SIG-M5 (cell line): Measurements from ENCODE around the gene FAM8A1.
"Not testable (repeated sequence)": the region's sequence is repeated elsewhere in the genome, so short reads cannot be mapped to it uniquely, and the experiment has no call there.

ENCODE experiments used
- DNase-seq: peaks from one replicate; lab custom pipeline; 2025; lab: John Stamatoyannopoulos, UW

FAM8A1 gene, protein sequence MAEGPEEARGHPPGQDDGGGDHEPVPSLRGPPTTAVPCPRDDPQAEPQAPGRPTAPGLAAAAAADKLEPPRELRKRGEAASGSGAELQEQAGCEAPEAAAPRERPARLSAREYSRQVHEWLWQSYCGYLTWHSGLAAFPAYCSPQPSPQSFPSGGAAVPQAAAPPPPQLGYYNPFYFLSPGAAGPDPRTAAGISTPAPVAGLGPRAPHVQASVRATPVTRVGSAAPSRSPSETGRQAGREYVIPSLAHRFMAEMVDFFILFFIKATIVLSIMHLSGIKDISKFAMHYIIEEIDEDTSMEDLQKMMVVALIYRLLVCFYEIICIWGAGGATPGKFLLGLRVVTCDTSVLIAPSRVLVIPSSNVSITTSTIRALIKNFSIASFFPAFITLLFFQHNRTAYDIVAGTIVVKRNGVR

DNA sequence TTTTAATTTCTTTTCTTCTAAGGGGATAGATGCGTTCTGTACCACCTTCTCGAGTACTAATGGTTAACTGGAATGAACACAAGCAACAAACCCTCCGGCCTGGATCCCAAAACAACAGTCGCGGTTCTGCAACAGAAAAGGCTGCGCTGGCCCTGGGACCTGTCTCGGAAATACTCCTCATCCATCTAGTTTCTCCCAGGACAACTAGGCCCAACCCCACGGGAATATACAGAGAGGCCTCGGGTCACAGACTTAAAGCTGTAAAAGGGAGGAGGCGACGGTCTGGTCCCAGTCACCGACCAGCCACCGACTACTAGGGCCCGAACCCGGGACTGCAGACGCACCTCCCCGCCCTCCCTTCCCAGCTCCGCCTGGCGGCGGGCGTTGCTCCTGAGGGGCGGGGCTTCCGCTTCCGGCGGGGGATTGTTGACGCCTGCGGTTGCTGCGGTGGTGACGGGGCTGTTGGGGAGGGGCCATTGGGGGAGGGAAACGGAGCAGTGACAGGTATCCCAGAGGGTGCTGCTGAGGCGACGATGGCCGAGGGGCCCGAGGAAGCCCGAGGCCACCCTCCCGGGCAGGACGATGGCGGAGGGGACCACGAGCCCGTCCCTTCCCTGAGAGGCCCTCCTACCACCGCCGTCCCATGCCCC lies at the start of gene FAM8A1:
FAM8A1 (plus strand) TSS at position 426 of the 650 bp plus-strand sequence; CDS start at position 534, 108 bp downstream.
- DNase-seq, result no peak

DNA sequence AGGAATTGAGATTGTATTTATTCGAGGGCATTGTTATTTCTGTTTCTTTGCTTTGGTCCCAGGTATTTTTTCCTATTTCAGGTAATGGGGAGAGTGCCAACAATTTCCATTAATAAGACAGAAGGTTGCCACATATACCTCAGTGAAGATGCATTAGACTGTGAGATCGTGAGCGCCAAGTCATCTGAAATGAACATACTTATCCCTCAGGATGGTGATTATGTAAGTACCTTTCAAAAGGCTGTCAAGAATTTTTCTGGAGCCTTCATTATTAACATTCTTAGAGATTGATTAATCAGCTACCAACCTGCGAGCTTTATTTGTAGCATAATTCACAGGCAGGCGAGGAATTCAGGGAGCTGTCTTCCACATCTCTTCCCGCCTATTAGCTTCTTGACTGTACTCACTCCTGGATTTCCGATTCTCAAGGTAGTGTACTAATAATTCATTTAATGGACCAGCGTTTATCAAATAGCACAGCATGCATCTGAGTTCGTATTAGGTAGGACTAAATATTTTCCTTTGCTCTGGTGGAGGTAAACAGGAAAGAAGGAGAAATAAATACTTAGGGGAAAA lies 48.6 kb upstream of the FAM8A1 start:
- no peak for DNase-seq

DNA sequence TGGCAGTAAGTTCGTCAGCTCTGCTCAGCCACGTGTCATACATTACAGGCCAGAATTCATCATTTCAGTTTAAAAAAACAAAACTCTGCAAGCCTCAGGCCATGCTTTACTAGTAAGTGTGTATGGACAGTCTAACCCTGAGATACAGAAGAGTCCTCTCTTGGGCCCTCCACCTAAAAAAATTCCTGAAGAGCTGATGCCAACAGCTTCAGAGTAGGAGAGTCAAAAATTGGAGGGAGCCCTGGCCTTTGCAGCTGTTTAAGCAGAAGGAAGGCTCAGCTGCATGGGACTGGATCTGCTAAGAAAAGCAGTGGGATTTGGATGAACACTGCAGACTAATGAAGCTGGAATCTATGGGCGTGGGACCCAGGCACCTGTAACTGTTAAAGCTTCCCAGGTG lies 47.2 kb upstream of the FAM8A1 start:
- no peak for DNase-seq

DNA sequence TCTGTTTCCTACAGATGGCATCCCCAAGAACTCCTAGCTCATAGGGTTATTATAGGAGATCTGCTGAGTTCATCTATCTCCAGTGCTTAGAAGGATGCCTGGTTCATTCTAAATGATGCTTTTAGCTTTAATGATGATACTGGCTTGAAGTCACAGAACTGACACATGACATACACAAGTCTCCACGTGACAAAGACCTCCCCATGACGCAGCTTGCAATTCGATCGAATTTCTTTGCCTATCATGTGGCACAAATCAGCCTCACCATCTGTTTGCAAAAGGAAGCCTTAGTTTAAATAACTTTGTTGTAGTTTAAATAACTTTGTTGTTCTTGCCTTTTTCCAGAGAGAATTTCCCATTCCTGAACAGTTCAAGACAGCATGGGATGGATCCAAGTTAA lies 44.1 kb upstream of the FAM8A1 start:
- no peak for DNase-seq

DNA sequence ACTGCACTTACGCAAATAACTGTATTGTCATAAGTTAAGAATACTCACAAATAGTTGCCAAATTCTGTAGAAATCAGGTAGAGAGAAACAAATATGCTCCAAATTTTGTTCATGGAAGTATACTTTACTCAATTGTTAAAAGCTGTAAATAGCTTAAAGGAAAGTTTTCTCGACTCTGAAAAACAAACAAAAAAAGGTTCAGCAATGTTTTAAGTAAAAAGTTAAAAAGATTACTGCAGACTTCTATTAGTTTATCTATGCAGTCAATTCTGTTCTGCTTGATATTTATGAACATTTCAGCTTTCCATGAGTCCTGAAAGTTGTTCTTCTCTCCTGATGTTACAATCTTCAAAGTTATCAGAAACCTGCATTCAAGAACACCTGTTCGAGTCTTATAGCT lies 37.5 kb upstream of the FAM8A1 start:
- DNase-seq, result no peak

DNA sequence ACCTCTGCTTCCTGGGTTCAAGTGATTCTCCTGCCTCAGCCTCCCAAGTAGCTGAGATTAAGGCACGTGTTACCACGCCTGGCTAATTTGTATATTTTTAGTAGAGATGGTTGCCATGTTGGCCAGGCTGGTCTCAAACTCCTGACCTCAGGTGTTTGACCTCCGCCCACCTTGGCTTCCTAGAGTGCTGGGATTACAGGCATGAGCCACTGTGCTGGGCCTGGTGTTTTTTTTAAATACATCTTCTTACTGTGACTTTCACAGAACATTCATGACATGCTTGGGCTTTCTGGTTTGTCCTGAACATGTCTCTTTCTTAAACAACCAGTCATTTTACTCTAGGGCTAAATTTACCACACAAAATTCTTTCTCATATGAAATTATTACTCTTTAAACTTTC lies 34.7 kb upstream of the FAM8A1 start:
- no peak for DNase-seq

DNA sequence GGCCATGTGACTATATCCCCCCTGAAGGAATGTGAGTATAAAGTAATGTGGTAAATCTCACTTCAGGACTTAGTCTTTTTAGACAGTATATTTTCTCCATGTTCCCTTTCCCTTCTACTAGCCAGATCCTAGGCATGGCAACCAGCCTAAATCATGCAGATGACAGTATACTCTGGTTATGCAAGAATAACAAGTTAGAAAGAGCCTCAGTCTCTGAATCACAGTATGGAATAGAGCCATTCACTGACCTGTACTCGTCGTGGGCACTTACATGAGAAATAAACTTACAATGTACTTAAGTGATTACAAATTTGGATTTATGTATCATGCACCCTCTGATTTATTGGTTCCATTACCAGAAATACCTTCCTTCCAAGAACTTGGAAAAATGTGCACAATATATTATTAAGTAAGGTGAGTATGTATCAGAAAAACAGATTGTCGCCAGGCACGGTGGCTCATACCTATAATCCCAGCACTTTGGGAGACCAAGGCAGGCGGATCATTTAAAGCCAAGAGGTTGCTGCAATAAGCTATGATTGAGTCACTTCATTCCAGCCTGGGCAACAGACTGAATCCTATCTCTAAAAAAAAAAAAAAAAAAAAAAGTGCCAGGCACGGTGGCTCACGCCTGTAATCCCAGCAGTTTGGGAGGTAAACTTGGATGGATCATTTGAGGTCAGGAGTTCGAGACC lies 25.1 kb upstream of the FAM8A1 start:
- no peak for DNase-seq

DNA sequence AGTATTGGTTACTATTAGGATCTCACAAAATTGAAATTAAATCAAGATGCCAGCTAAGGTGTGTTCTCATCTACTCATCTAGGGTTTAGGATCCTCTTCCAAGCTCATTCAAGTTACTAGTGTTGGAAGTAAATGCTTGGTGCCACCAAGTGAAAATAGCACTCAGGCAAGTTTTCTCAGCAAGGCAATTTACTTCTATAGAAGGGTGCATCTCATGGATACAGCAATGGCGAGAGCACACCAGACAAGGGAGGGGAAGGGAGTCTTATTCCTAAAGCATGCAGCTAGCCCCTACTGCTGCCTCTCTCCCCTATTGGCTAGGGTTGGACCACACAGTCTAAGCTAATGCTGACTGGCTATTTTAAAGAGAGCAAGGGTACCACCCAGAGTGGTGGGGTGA lies 23.0 kb upstream of the FAM8A1 start:
- DNase-seq, result no peak

DNA sequence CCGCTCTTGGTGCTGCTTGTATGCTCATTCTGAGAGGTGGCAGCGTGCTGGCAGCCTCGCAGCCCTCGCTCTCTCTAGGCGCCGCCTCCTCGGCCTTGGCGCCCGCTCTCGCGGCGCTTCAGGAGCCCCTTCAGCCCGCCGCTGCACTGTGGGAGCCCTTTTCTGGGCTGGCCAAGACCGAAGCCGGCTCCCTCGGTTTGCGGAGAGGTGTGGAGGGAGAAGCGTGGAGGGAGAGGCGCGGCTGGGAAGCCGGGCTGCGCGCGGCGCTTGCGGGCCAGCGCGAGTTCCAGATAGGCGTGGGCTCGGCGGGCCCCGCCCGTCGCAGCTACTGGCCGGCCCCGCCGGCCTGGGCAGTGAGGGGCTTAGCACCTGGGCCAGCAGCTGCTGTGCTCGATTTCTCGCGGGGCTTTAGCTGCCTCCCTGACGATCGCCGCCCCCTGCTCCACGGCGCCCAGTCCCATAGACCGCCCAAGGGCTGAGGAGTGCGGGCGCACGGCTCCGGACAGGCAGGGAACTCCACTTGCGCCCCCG lies 19.5 kb upstream of the FAM8A1 start:
- no peak for DNase-seq

DNA sequence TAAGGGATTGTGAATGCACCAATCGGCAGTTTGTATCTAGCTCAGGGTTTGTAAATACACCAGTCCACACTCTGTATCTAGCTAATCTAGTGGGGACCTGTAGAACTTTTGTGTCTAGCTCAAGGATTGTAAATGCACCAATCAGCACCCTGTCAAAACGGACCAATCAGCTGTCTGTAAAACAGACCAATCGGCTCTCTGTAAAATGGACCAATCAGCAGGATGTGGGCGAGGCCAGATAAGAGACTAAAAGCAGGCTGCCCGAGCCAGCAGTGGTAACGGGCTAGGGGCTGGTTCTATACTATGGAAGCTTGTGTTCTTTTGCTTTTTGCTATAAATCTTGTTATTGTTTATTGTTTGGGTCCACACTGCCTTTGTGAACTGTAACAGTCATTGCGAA lies 18.8 kb upstream of the FAM8A1 start:
- DNase-seq, result not testable (repeated sequence)

DNA sequence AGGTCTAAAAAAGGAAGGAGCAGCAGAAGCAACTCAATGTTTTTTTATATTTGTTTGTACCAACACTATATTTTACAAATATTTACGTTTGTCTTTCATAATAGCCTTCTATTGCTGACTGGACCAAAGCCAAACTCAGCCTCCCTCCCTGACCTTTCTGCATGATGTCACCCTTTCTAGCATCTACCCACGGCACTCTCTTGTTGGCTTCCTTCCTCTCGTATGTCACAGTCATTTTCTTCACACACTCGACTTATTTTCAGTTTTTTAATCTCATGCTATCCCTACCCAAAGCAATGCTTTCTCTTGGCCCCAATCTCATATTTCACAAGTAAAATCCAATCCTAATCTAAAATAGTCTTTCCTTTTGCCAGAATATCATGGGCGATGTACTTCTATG lies 16.3 kb upstream of the FAM8A1 start:
- DNase-seq, result no peak

DNA sequence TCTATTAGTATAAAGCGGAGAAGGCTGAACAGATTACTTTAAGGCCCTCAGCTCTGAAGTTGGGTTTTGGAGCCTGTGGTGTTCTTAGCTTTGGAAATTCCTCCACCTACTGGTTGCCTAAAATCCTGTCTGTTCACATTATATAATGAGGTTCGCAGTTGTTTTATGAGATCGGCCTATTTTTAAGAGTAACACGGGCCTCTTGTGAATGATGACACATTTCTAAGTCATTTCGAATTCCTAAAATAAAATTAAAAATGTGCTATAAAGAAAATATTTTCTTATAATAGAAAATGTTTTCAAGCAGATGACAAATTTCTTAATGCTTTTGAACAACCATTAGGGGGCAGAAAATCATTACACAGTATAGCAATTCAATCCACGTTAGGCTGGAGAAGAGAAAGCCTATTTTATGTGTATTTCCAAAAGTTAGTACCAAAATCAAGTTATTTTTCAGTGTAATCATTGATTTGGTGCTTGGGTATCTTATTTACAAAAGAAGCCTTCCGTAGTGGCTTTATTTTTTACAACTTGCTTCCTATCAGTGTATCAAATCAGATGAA lies 15.8 kb upstream of the FAM8A1 start:
- no peak for DNase-seq

DNA sequence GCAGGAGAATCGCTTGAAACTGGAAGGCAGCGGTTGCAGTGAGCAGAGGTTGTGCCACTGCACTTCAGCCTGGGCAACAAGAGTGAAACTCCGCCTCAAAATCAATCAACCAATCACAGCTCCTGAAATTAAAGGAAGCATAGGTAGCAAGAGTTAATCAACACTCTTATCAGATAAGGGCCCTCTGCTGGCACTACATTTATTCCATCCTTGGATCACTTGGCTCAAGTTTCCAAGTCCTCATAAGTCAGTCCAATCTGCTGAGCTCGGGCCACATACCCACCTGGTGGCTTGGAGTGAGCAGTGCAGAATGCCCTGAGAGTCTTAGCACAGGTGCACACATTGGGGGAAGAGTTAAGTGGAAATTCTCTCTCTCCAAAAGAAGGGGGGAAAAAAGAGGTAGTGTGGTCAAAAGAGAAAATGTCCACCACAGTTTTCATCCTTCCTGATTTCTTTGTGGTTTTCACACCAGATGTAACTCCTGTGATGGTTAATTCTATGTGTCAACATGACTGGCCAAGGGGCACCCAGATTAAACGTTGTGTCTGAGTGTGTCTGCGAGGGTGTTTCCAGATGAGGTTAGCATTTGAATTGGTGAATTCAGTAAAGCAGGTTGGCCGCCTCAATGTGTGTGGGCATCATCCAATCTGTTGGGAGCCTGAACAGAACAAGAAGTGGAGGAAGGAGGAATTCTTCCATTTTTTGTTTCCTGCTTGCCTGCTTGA lies 14.2 kb upstream of the FAM8A1 start:
- no peak for DNase-seq

DNA sequence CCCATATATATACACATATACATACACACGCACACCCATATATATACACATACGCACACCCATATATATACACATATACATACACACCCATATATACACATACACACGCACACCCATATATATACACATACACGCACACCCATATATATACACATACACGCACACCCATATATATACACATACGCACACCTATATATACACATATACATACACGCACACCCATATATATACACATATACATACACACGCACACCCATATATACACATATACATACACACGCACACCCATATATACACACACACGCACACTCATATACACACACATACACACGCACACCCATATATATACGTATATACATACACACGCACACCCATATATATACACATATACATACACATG lies 13.5 kb upstream of the FAM8A1 start:
- DNase-seq, result not testable (repeated sequence)

DNA sequence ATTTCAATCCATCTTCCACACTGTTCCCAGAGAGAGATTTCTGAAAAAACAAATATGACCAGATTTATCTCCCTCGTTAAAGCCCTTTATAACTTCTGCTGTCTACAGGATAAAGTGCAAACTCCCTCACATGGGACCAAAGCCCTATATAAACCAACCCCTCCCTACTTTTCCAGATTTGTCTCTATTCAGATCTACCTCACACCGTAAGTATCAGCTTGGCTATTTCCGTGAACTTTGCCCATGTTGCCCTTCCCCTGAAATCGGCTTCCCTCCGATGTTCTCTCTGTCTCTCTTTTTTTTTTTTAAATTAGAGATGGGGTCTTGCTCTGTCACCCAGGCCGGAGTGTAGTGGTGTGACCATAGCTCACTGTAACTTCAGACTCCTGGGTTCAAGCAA lies 12.1 kb upstream of the FAM8A1 start:
- no peak for DNase-seq

DNA sequence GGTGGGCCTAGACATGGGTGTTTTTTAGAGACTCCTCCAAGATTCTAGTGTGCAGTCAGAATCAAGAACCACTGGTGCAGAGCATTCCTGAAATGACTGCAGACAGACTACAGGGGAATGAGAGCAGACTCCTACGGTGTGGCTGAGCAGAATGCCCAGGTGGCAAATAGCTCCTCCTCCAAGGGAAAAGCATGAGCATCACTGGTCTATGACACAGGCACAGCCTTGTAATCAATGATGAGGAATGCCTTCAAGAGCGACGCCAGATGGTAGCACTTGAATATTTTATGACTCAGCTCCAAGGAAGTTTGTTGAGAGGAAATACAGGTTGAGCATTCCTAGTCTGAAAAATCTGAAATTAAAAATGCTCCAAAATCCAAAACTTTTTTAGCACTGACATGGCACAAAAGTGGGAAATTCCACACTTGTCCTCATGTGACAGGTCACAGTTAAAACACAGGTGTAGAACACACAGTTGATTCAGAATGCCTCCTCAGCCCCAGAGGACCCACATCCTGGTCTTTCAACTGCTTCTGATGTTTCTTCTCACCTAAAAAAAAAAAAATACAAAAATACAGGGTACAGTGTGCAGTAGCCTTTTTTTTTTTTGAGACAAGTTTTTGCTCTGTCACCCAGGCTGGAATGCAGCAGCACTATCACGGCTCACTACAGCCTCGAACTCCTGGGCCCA lies 10.6 kb upstream of the FAM8A1 start:
- DNase-seq, result no peak

DNA sequence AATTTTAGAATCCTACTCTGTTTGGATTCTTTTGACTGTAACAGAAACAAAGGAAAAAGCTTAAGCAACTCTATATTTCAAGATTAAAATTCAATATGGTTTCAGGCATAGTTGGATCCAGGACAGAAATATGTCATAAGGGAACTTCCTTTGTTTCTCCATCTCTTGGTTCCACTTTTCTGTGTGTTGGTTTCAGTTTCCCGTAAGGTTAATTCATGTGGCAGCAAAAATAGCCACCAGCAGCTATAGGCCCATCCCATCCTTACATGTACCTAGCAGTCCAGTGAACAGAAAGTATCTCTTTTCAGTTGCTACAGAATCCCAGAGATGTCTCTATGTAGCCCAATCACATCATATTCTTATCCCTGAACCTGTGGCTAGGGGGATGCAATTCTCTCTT lies 8.8 kb upstream of the FAM8A1 start:
- DNase-seq, result no peak

DNA sequence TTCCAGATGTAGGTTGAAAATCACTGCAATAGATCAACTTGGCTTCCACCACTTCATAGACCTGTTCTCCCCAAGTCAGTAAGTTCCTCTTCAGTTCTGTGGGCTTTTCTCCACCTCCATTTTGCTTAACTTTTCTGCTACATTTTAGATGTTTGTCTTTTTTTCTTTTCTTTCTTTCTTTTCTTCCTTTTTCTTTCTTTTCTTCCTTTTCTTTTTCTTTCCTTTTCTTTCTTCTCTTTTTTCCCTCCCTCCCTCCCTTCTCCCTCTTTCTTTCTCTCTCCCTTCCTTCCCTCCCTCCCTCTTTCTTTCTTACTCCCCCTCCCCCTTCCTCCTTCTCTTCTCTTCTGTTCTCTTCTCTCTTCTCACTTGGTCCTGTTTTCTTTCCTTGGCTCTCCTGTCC lies 6.9 kb upstream of the FAM8A1 start:
- no peak for DNase-seq

DNA sequence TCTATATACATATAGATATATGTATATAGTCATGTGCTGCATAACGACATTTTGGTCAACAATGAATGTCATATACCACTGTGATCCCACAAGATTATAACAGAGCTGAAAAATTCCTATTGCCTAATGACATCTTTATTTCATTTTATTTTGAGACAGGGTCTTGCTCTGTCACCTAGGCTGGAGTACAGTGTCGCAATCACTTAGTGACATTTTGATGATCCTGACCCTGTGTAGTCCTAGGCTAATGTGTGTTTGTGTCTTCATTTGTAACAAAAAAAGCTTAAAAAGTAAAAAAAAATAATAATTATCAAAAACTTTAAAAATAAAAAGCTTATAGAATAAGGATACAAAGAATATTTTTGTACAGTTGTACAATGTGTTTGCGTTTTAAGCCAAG lies 4.0 kb upstream of the FAM8A1 start:
- DNase-seq, result no peak

DNA sequence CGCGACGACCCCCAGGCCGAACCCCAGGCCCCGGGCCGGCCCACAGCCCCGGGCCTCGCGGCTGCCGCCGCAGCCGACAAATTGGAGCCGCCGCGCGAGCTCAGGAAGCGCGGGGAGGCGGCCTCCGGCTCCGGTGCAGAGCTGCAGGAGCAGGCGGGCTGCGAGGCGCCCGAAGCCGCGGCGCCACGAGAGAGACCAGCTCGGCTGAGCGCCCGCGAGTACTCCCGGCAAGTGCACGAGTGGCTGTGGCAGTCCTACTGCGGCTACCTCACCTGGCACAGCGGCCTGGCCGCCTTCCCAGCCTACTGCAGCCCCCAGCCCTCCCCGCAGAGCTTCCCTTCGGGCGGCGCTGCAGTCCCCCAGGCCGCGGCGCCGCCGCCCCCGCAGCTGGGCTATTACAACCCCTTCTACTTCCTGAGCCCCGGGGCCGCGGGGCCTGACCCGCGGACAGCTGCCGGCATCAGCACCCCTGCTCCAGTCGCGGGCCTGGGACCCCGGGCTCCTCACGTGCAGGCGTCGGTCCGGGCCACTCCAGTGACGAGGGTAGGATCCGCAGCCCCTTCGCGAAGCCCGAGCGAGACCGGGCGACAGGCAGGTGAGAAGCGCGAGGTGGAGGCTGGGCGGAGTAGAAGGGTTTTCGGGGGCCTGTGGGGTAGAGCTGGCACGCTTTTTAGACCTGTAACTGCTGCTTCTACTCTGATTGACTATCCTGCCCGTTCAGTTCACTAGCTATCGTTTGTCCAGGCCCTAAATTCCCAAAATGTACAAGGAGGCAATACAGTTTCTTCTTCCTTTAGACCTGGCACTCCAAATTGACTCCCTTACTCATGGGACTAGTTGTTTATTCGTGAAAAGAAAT lies 654 bp downstream of the FAM8A1 start:
- DNase-seq, result no peak
